HPDE6-E6E7 (cell line): Measurements from ENCODE around the gene ISCA2.

Experiments
- DNase-seq: peaks from one replicate; pipeline ENCODE4 v3.0.0; 2011; ENCODE audit warnings: missing footprints; ENCODE audit errors: extremely low spot score

ISCA2 gene

DNA sequence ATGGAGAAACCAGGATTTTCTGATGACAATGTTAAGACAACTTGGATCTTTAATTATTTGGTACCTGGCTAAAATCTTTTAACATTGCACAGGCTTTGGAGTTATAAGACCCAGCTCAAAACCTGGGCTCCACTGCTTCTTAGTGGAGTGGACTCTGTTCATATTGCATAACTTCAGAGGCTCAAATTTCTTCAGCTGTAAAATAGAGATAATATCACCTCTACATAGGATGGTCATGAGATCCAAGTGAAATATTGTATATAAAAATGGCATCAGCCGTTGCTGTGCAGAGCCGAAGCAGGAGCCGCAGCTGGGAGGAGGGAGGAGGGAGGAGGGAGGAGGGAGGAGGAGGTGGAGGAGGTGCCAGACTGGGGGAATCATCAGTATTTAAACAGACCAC, 11.0 kb upstream of the ISCA2 start:
- DNase-seq: no peak

DNA sequence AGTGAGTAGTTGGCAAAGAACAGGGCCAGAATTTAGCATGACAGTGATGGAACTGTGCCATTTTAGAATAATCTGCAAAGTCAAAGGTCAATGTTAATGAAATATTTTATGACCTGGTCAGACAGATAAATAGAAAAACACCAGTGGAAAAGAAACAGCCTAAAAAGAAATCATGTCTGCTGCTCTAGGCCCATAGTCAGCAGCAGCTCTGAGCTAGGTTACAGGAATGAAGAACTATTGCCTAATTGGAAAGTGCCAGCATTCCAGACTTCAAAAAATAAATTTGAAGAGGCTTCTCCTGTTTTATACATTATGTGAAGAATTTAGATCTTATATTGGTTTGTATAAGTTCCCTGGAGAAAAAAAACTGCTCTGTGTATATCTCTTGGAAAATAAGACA, 10.2 kb upstream of the ISCA2 start:
- no peak for DNase-seq

DNA sequence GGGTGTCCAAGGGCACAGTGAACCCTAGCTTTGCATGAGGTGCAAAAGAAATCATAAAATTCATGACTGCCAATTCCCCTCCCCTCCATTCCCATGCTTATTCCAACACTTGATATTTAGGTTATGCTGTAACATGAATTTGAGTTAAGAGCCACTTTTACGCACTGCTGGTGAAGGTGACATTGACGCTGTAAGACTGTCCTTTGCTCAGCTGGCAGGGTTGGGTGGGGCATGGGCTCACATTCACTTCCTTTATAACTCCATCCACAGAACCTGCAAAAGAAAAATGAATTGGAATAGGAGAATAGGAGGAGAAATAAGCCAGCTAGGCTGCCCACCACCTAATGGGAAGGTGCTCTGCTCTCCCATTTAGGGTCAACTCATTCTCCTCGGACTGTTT, 7.4 kb upstream of the ISCA2 start:
- DNase-seq: no peak

DNA sequence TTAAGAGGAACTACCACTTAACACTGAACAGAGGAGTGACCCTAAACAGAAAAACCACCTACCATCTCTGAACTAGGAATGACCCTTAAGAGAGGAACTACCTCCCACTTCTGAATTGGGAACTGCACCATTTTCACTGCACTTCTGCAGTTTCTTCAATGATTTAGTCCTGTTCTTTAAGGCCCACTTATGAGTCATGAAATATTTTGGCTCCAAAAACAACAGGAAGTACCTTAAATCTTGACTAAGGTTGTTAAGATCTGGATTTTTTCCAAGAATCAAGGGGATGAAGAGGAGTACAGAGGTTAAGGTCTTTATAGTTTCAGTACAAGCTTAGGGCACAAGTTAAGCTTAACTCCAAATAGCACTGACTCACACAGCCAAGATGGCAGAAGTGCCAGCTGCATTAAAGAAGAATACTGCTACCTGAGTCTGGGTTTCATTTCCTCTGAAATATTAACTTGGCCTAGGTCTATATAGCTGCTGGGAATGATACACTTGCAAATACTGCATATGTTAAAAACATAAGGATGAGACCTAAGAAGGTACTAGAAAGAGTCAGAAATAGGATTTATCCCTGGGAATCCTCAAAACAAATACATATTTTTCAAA, 4.7 kb upstream of the ISCA2 start:
- DNase-seq: no peak

DNA sequence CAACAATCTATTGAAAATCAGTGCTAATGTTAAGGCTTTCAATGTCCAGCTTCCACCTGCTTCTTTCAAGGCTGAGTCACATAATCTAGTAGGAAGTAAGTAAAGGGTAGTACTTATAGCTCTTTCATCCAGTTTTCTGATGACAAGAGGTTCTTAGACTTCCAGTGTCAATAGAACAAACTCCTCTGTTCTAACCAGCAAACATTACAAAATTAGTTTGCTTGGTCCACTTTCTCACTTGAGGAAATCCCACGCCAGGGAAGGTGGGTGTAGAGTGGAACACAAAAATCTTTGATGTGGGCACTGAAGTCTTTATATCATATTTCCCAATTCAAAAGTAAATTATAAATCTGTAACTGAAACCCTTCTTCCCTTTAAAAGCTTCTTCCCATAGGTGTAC, 3.1 kb upstream of the ISCA2 start:
- no peak for DNase-seq

DNA sequence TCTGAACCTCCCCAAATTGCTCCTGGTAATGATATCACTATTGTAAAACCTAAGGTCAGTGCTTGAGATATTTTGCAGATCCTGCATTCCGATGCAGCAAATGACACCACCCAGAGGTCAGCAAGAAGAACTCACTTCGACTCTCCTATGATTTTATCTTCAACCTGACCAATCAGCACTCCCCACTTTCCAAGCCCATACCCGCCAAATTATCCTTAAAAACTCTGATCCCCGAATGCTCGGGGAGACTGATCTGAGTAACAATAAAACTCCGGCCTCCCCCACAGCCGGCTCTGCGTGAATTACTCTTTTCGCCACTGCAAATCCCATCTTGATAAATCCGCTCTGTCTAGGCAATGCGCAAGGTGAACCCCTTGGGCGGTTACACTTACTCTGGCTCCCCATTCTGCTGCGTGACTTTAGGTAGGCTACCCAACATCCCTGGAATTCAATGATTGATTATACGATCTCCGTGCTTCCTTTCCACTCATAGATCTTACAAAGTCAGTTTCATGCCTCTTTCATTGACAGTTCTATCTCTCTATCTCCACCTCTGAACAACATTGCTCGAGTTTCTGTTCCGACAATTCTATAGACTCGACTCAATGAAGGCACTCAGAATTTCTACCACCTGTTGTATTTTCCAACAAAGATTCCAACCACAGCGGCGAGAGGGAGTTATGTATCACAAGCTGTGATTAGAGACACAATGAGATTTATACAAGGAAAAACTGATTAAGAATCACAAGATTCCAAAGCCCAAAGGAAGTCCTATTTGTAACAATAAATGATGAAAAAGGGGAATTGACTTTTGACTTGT, 1.4 kb upstream of the ISCA2 start:
- DNase-seq: no peak

DNA sequence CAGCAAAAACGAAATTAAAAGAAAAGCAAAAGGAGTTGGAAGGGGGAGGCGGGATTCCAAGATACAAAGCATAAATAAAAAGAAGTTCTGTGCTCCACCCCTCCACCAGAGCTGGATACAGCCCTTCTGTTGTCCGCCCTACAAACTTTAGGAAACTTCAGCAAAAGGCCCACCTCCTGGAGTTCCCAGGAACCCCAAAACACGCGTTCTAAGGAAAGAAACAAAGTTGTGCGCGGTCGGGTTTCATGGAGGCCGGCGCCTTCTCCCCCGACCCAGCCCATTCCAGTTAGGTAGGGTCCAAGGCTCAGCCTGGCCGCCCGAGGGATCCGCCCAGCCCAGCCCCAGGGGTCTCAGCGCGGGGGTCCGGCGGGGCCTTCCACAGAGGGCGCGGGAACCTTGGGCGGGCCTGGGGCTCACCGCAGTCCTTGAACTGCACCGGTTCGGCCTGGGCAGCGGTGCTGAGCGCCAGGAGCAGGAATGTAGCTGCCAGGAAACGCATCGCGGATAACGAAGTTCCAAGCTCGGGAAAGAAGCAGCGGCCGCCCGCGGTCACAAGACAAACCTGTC, 706 bp upstream of the ISCA2 start, which contains the start of gene NPC2:
TSS of gene NPC2 (minus strand) at position 530 of the 567 bp plus-strand sequence. CDS start at position 499, 31 bp downstream.
- DNase-seq: no peak

DNA sequence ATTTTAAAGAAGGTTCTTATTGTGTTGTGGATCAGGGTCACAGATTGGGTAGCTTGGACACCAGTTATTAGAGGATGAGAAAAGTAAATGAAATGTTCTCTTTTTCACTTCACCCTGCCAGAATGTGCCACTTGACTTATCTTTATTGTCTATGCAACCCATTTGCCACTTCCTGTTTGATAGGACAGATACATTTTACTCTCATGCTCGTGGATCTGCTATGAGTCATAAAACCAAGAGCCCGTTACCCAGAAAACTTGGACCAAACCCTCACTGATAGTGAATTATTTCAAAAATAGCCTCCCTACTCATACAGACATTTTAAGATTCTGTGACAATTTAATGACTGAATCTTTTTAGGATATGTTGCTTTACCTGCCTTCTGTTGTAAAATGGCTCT, 1.8 kb downstream of the ISCA2 start:
- DNase-seq: no peak

DNA sequence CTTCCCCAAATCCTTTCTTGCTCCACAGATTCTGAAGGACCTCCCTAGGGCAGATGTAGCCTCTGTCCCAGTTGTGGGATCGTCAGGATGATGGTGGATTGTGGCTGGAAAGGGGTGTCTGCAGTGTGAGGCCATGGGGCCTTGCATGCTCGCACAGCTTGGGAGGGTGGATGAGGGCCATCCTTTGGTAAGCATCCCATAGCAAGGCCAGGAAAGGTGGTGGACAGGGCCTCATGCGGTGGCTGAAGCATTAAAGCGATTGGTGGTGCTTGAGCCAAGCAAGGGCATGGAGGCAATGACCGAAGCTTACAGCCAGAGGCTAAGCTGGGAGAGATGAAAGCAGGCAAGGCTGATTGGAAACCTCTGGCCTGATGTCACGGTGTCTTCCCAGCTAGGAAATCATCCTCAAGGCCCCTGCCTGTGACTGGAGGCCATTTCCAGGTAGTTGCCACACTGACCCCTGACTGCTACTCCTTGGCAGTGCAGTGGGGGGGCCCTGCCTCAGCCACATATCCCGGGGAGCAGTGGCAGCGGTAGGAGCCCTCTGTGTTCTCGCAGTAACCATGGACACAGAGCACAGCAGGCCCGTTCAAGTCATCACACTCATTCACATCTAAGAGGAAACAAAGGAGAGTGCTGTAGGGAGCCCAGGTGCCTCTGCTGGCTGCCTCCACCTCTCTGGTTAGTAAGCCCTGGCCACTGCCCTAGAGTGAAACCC, 7.0 kb downstream of the ISCA2 start:
- DNase-seq: no peak

DNA sequence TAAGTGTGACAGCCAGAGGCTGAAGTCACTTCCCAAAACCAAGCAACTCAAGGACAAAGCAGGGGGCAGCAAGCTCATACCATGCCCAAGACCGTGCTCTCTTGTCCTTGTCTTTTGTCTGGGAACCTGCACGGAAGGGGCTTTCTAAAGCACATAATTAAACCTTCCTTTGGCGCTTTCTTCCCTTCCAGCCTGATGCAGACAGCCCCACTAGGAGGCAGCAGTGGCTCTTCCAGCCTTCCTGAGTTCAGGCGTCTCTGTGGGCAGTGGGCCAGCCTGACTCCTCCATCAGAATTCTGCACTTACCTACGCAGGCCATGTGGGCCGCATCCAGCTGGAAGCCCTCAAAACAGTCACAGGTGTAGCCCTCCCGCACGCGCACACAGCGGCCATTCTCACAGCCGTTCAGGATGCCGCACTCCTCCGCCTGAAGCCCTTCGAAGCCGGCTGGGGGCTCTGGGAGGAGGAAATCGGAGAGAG, 7.6 kb downstream of the ISCA2 start:
- DNase-seq: no peak

DNA sequence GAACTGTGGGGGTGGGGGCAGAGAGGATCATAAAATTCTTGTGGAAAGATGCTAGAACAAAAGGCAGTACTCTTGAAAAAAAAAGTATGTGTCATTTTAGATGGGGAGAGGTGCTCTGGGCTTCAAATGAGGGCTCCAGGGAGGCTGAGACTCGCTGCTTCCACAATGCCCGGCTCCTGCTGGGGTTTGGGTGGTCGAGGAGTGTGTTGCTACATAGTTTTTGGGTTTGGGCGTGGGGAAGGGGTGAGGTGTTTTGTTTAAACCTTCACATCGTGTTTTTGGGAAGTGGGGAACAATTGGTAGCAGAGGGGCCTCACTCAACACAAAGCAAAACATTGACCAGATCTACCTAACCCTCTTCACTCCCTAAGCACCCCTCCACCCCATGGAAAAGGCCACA, 8.1 kb downstream of the ISCA2 start:
- DNase-seq: no peak

DNA sequence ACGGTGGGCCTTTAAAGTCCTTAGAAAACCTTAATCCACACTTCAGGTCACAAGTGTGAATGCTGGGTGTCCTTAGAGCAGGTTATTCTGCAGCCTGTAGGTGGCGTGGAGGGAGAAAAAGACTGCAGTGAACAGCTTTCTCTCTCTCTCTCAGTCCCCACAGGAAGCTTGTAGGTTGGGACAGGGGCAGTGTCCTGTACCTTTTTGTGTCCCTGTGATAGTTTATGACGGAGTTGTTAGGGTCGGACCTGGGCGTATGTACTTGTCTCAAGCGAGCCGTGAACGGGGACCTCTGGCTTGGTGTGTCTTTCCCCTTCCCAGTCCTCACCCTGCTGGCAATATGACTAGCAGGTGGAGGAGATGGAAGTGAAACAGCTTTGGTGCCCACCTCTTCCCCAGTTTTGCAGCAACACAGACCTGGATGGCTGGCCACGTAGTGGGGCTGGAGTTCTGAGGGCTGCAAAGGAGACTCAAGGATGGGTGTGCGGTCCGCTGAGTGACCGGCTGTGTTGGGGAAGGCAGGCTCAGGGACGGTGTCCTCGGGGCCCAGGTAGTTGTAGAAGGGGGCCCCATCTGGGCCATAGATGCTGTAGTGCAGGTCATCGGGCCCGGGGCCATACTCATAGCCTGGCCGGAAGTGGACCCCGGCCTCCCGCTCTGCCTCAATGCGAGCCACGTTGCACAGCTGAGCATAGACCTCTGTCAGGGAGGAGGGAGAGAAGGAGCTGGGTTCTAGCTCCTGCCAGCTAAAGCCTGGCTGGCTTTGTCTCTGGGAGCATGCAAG, 8.9 kb downstream of the ISCA2 start:
- DNase-seq: no peak

DNA sequence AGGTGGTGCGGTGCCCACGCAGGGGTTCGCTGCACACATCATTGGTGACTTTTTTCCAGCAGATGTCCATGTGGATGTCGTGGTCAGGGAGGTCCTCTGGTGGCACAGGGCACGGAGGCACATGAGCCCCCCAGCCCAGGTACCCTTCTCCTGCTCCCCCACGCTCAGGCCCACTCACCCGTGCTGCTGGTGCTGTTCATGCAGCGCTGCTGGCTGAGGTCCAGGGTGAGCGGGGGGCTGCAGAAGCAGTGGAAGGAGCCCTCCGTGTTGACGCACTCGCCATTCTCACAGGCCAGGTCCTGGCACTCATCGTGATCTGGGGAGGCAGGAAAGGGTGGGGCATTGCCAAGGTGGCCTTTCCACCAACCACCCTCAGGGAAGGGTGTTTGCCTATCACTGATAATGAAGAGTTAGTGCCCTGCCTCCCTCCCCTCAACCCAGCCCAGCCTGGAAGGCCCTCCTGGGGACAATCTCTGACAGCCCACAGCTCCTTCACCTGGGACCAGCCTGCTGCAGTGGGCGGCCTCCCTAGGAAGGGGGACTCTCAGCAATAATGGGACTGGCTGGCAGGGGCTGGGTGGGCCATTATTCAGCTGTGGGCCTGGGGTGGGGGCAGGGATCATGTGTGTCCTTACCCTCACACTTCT, 9.8 kb downstream of the ISCA2 start:
- no peak for DNase-seq

DNA sequence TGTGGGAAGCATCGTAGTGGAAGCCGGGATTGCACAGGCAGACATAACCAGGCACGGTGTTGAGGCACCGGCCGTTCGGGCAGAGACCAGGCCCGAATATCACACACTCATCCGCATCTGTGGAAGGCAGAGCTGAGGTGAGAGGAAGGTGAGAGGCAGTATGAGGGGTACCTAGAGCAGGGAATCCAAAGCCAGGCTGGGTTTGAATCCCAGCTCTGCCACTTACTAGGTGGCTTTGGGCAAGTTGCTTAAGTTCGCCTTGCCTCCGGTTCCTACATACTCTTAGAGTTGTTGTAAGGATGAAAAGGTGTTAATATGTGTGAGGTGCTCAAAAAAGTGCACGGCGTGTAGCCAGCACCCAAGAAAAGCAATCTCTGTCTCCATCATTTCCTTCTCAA, 10.4 kb downstream of the ISCA2 start:
- no peak for DNase-seq

DNA sequence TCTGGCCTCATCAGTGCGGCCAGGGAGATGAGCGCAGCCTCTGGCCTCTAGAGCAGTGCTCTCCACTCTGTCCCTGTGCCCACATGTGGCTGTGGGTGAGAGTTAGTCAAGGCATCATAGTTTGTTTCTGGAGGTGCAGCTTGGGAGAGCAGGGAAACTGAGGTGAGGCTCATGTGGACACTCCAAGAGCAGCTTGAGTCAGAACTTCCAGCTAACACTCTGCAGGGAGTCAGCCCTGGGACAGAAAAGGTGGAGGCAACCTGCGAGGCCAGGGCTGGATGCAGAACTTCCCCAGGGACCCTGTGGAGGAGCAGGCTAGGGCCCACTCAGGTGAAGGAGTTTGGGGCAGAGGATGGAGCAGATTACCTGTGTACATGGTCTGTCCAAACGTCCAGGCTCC, 10.8 kb downstream of the ISCA2 start:
- no peak for DNase-seq

DNA sequence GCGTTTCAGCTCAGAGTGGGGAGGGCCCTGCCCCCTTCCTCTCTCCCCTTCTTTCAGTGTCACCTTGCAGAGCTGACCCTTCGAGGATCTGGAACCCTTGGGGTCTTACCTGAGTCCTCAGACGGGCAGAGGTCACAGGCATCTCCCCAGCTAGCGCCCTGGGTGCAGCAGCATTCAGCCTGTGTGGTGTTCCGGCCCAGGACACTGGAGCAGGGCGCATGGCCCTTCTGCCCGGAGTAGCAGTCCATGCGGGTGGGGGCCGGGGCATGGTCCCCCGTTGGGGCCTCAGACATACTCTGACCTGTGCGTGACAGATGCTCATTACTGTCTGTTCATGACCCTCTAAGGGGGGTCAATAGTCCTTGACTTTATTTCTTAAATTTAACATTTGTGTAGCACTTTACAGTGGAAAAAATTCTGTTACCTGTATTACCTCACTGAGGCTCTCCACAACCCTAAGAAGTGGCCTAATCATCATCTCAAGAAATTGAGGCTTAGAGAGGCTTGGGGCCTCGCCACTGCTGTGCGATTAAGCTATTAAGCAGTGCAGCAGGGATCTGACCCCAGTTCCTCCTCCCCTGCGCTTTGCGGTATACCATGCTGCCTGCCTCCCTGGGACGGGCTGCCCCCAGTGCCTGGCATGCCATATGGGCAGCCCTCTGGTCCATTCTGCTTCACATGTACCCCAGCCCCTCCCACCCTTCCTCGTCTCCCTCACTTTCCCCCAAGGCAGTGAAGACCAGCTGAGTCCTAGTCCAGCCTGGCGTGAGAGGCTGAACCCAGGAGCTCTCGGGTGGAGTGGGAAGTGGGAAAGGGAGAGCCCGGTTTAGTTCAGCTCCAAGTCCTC, 11.5 kb downstream of the ISCA2 start:
- no peak for DNase-seq

DNA sequence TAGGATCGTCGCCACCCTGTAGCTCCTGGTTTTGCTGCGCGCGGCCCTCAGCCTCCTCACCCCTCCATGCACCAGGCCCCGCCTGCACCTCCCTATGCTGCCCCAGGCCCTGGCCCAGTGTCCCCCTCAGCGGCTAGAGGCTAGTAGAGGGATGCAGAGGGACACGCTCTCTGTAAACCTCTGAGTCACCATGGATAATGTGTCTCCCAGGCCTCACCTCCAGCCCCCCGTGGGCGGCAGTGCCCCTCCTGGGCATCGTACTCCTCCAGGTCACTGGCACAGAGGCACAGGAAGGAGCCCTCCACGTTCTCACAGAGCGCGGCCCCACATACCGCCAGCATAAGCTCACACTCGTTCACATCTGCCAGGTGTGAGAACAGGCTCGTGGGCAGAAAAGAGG, 12.3 kb downstream of the ISCA2 start:
- no peak for DNase-seq

DNA sequence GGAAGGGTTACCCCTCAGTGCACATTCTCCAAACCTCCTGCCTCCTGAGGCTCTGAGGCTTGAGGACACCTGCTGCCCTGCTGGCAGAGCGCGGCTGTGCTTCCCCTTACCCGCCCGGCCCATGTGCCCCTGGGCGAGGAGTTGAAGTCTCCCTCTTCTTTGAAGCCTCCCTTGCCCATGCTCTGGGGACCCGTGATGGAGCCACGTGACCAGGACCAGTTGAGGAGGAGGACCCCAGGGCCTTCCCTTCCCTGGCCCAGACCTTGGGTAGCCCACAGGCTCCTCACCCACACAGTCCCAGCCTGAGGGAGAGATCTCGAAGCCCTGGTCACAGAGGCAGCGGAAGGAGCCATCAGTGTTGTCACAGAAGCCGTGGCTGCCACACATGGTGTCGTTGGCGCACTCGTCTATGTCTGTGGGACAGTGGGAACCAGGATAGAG, 12.9 kb downstream of the ISCA2 start:
- DNase-seq: no peak

DNA sequence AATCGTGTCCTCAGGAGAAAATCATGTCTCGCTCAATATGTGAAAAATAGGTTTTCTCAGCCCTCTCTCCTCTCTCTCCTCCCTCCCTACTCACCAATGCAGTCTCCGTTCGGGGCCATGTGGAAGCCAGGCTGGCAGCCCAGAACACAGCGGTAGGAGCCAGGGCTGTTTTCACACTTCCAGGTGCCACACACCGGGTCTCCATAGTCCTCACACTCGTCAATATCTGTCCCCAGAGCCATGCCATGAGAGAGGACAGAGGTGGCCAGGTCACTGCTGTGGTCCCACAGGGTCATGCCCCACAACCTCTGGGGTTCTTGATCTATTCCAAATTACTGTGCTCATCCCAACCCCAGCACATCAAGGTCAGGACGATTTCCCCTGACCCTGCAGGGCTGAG, 13.5 kb downstream of the ISCA2 start:
- no peak for DNase-seq

DNA sequence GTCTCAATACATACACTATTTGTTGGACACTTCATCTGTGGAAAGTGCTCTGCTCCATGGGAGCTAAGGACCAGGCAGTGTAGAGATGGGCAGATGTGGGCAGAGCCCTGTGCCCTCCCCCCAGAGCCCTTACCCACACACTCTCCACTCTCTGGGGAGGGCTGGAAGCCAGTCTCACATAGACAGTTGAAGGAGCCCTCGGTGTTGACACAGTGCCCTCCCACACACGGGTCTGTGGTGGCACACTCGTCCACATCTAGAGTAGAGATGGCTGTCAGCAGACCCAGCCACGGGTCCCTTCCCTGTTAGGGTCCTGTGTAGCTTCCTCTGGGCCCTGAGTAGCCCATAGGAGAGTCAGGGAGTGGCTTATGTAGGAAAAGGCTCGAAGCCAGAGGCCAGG, 14.3 kb downstream of the ISCA2 start:
- DNase-seq: no peak
